AG04449 (cell line): ENCODE results near the gene GMDS.

ENCODE experiments used
- CTCF ChIA-PET: fragments of 350-600 bp; formaldehyde crosslinking; extraction: SDS; loops from one replicate; lab custom pipeline; 2021; ENCODE audit warnings: antibody characterized with exemption; lab: Yijun Ruan, JAX
- POLR2A ChIA-PET: fragments of 400-600, 350-600 bp; formaldehyde crosslinking; extraction: SDS; loops from one replicate; lab custom pipeline; 2020; ENCODE audit warnings: antibody characterized with exemption, inconsistent platforms; lab: Yijun Ruan, JAX
- DNase-seq: peaks from one replicate; pipeline ENCODE4 v3.0.0-alpha.2; 2010; ENCODE audit warnings: low read depth, low spot score
- H3K4me3 ChIP-seq: 2 replicates; pipeline ENCODE4 v1.5.1; 2011; ENCODE audit warnings: low read depth, mild to moderate bottlenecking, control low read depth, low read length
- CTCF ChIP-seq: IDR thresholded peaks from one replicate; pipeline ENCODE4 v1.5.1; 2011; ENCODE audit warnings: mild to moderate bottlenecking, moderate library complexity, low read length, control low read depth, inconsistent platforms; ENCODE audit not compliant: insufficient read depth; ENCODE audit errors: missing control alignments

GMDS gene

GRCh38 chr6:1739220-1739619 is 506.2 kb downstream of the GMDS start:
- POLR2A ChIA-PET, result no interaction called here
- no peak for DNase-seq
- CTCF ChIA-PET, result no interaction called here

GRCh38 chr6:1738558-1739081 is 506.8 kb downstream of the GMDS start:
- DNase-seq, result no peak
- no peak overlapping the region for H3K4me3 ChIP-seq
- ChIA-PET POLR2A (no interaction called here), CTCF (no interaction called here)
- TF ChIP-seq CTCF, result no peak

More at GRCh38 chr6:1739220-1739619, 506.2 kb downstream of the GMDS start:
- H3K4me3 ChIP-seq, result no peak overlapping the region
- no peak for TF ChIP-seq CTCF

- TF ChIP-seq CTCF, result no peak
- ChIA-PET POLR2A (no interaction called here), CTCF (interaction anchor here (0.9 kb wide), 1 partner anchor 10 kb away, joined by 3 read pairs; no protein-coding TSS in a partner anchor)
- H3K4me3 ChIP-seq, result no peak overlapping the region
- DNase-seq, result no peak
Observed at GRCh38 chr6:1737463-1738311, 507.7 kb downstream of the GMDS start.

- DNase-seq, result no peak
- ChIA-PET CTCF (interaction anchor here (0.9 kb wide), 1 partner anchor 11 kb away, joined by 3 read pairs; no protein-coding TSS in a partner anchor), POLR2A (no interaction called here)
- TF ChIP-seq CTCF, result no peak
- H3K4me3 ChIP-seq, result no peak overlapping the region
Observed at GRCh38 chr6:1736346-1737105, 508.9 kb downstream of the GMDS start.

GRCh38 chr6:1735239-1735803 is 510.1 kb downstream of the GMDS start:
- POLR2A ChIA-PET, result no interaction called here
- TF ChIP-seq CTCF, result no peak
- H3K4me3 ChIP-seq, result no peak overlapping the region
- CTCF ChIA-PET, result interaction anchor here (1.3 to 2.6 kb wide), 2 partner anchors 48 to 139 kb away, joined by 3 to 5 read pairs; no protein-coding TSS in a partner anchor
- DNase-seq, result no peak
